HepG2 (cell line): ENCODE results near the gene WHAMM. TPM values are rescaled to one million over a fixed set of nuclear protein-coding genes. Genes with fewer than 3 reads are reported as not detected.

Source experiments
- ATAC-seq: fragments of 200-7000 bp; cut with Tn5 transposase; 3 replicates; pipeline ENCODE4 v1.9.1; 2020; ENCODE audit warnings: mild to moderate bottlenecking, moderate library complexity
- BruUV-seq: library from RNA; stranded (reverse); fragments of 400-500 nt; replicated peaks from 2 replicates; lab custom pipeline; 2021; lab: Mats Ljungman, UMichigan
- CTCF ChIA-PET: fragments of 300-600 bp; formaldehyde crosslinking; extraction: SDS; loops from one replicate; lab custom pipeline; 2021; ENCODE audit warnings: low total read pairs, inconsistent platforms, low intra/inter-chr PET ratio; lab: Yijun Ruan, JAX
- POLR2A ChIA-PET: fragments of 350-600 bp; sonication (Branson Sonifier 250); formaldehyde crosslinking; loops from one replicate; lab custom pipeline; 2020; ENCODE audit warnings: antibody characterized with exemption, inconsistent platforms; lab: Yijun Ruan, JAX
- DNase-seq: peaks from one replicate; pipeline ENCODE4 v3.0.0-alpha.2; 2015; ENCODE audit warnings: low spot score
- FAIRE-seq: peaks from 3 replicates; lab custom pipeline; 2011; peaks lifted over from hg19 to GRCh38; lab: Jason Lieb, UNC
- H2AFZ ChIP-seq: one replicate; pipeline ENCODE4 v1.6.1; 2011; ENCODE audit warnings: low read length, inconsistent platforms
- H3K27ac ChIP-seq: fragments of 300-600 bp; 3 replicates; pipeline ENCODE4 v1.8.0; 2011; ENCODE audit warnings: mixed run types, mild to moderate bottlenecking, mixed read lengths, low read length, inconsistent platforms; ENCODE audit not compliant: insufficient read depth; ENCODE audit errors: extremely low read length
- H3K27me3 ChIP-seq, 2 experiments: fragments of 200-600 bp in 1 of 2; 2 replicates in 1 of 2; 3 replicates in 1 of 2; pipeline versions ENCODE4 v1.6.0 to v1.8.0; 2011; ENCODE audit warnings: low read length in 2 of 2, mild to moderate bottlenecking in 2 of 2, moderate library complexity in 2 of 2, inconsistent platforms in 1 of 2; ENCODE audit not compliant: insufficient read depth in 2 of 2, control insufficient read depth in 1 of 2
- H3K36me3 ChIP-seq, 2 experiments: fragments of 200-600 bp in 1 of 2; replicated peaks in 1 of 2; 2 replicates in 1 of 2; 3 replicates in 1 of 2; pipeline versions ENCODE4 v1.5.1 to v1.8.0; 2011; ENCODE audit warnings: low read length in 2 of 2, inconsistent platforms in 1 of 2; ENCODE audit not compliant: insufficient read depth in 2 of 2, control insufficient read depth in 1 of 2
- H3K4me1 ChIP-seq: 2 replicates; pipeline ENCODE4 v1.5.1; 2012; ENCODE audit warnings: low read length, inconsistent platforms; ENCODE audit not compliant: insufficient read depth
- H3K4me2 ChIP-seq: 2 replicates; pipeline ENCODE4 v1.6.0; 2011; ENCODE audit warnings: low read depth, low read length, inconsistent platforms
- H3K4me3 ChIP-seq, 3 experiments: fragments of 200-600 bp in 1 of 3; sonication (generic), shearing (Covaris generic) in 1 of 3; replicated peaks in 1 of 3; 2 replicates each; pipeline ENCODE4 v1.5.1; 2011 to 2016; ENCODE audit warnings: low read length in 3 of 3, inconsistent platforms in 2 of 3, low read depth in 2 of 3, mild to moderate bottlenecking in 2 of 3, control low read depth in 1 of 3, mixed read lengths in 1 of 3; ENCODE audit not compliant: insufficient read depth in 1 of 3
- H3K79me2 ChIP-seq: one replicate; pipeline ENCODE4 v1.6.1; 2011; ENCODE audit warnings: low read length, inconsistent platforms; ENCODE audit not compliant: insufficient read depth
- H3K9ac ChIP-seq: 2 replicates; pipeline ENCODE4 v1.6.0; 2011; ENCODE audit warnings: mild to moderate bottlenecking, low read depth, low read length, inconsistent platforms; ENCODE audit not compliant: insufficient read depth
- H3K9me3 ChIP-seq: 2 replicates; pipeline ENCODE4 v1.5.1; 2012; ENCODE audit warnings: mild to moderate bottlenecking, low read length
- H4K20me1 ChIP-seq: 2 replicates; pipeline ENCODE4 v1.6.0; 2011; ENCODE audit warnings: inconsistent platforms, mild to moderate bottlenecking, low read length, moderate library complexity; ENCODE audit not compliant: insufficient read depth
- PHF21A ChIP-seq: sonication (generic); formaldehyde crosslinking; IDR thresholded peaks from 2 replicates; pipeline ENCODE4 v1.5.0; 2020; ENCODE audit warnings: mild to moderate bottlenecking, missing genetic modification reagents
- RELA ChIP-seq: sonication (generic); formaldehyde crosslinking; IDR thresholded peaks from 2 replicates; pipeline ENCODE4 v1.4.0; 2020; ENCODE audit warnings: missing genetic modification reagents
- SIN3A ChIP-seq: IDR thresholded peaks from 2 replicates; pipeline ENCODE4 v1.6.1; 2011; ENCODE audit warnings: low read depth, mild to moderate bottlenecking, control low read depth, low read length, borderline replicate concordance
- TFDP2 ChIP-seq: sonication (generic); formaldehyde crosslinking; IDR thresholded peaks from 2 replicates; pipeline ENCODE4 v1.4.0; 2020; ENCODE audit warnings: missing genetic modification reagents
- ZBTB2 ChIP-seq: sonication (generic); formaldehyde crosslinking; IDR thresholded peaks from 2 replicates; pipeline ENCODE4 v1.8.0; 2022; ENCODE audit warnings: low read depth, missing genetic modification reagents
- ZKSCAN5 ChIP-seq: sonication (generic); formaldehyde crosslinking; IDR thresholded peaks from 2 replicates; pipeline ENCODE4 v1.5.1; 2020; ENCODE audit warnings: mild to moderate bottlenecking, missing genetic modification reagents
- ZNF121 ChIP-seq: sonication (generic); formaldehyde crosslinking; IDR thresholded peaks from 2 replicates; pipeline ENCODE4 v1.5.0; 2020; ENCODE audit warnings: mild to moderate bottlenecking, missing genetic modification reagents
- ZNF205 ChIP-seq: IDR thresholded peaks from 2 replicates; pipeline ENCODE4 v1.6.1; 2018; ENCODE audit warnings: missing biosample characterization, missing genetic modification reagents
- ZNF207 ChIP-seq: fragments of 450-650 bp; IDR thresholded peaks from 2 replicates; pipeline ENCODE4 v1.6.1; 2016; ENCODE audit warnings: antibody characterized with exemption, borderline replicate concordance
- WGBS: methylation state at CpG from one replicate; pipeline ENCODE4 v1.1.6; 2017; ENCODE audit warnings: low lambda C conversion rate; 5-methylcytosine and 5-hydroxymethylcytosine counted together
- in situ Hi-C: cut with HindIII; loops from 2 replicates; pipeline ENCODE4 v1.10.0; 2017; ENCODE audit warnings: low pct_unique_long_range_greater_than_20kb; ENCODE audit not compliant: extremely low pct_ligation_motif_present
- intact Hi-C: fragments of 100-400 bp; cut with micrococcal nuclease; formaldehyde crosslinking; loops from one replicate; pipeline ENCODE4 v1.10.0; 2022; ENCODE audit not compliant: unreplicated experiment
- polyA plus RNA-seq, 8 experiments: library from polyadenylated mRNA; depleted of rRNA in 3 of 8; stranded (reverse) in 7 of 8; unstranded in 1 of 8; fragments of >200 nt; fragmentation: Illumina TruSeq in 4 of 8; extraction: Trizol in 4 of 8; gene quantifications; 2 replicates each; pipeline versions ENCODE4 v1.2.1 to v1.2.3, GENCODE V29; 2011 to 2016; ENCODE audit warnings: low read depth in 4 of 8, missing spikeins in 1 of 8, mixed read lengths in 1 of 8; ENCODE audit not compliant: insufficient read depth in 1 of 8
- total RNA-seq, 5 experiments: library from RNA; depleted of rRNA; stranded (reverse); fragments of >200 nt; fragmentation: Illumina TruSeq; extraction: Trizol; gene quantifications; 2 replicates each; pipeline ENCODE4 v1.2.3, GENCODE V29; 2016; ENCODE audit warnings: low read depth in 1 of 5

The WHAMM gene
- total and polyA plus RNA-seq, 2 of the 13 experiments (the other 11 are each of a cell fraction or from before 2014, with no cell fraction given), result 2.9 to 3.0 TPM

- ChIA-PET POLR2A (interaction anchor here (0.7 kb wide), 1 partner anchor 21 kb away, joined by 4 read pairs; no protein-coding TSS in a partner anchor), CTCF (no interaction called here)
- Histone ChIP-seq H3K27ac (no peak overlapping the region), H3K4me3 (no peak overlapping the region), H3K4me2 (no peak overlapping the region), H3K9me3 (no peaks in the 10 kb centered on the region), H3K27me3 (no peaks in the 10 kb centered on the region), H3K36me3 (no peaks in the 10 kb centered on the region), H3K9ac (no peak overlapping the region), H4K20me1 (no peaks in the 10 kb centered on the region), H3K4me1 (no peaks in the 10 kb centered on the region; the same call in 1 of the 2 replicates), H2AFZ (no peak overlapping the region), H3K79me2 (no peaks in the 10 kb centered on the region)
- WGBS, result 69% methylated on average over 2 of the region's 2 CpGs
- in situ Hi-C loops, result no loop called here
- FAIRE-seq, result no peak
- intact Hi-C loops, result no loop called here
- no peak for ATAC-seq
- DNase-seq, result no peak
- TF ChIP-seq ZKSCAN5 (CRISPR knock-in tag), result no peak
- TF ChIP-seq ZNF205 (CRISPR knock-in tag), result no peak
- no peak for TF ChIP-seq SIN3A
- no peak for TF ChIP-seq ZBTB2 (CRISPR knock-in tag)
- no TSS peak for BruUV-seq
Measured at GRCh38 chr15:82788496-82788895, 20.9 kb upstream of the WHAMM start.

- no peaks in the 10 kb centered on the region for H3K36me3 ChIP-seq
- ChIA-PET CTCF (no interaction called here), POLR2A (no interaction called here)
- DNase-seq (no peak), ATAC-seq (no peak), FAIRE-seq (no peak)
- no peak for TF ChIP-seq PHF21A (CRISPR knock-in tag)
- no peak for TF ChIP-seq TFDP2 (CRISPR knock-in tag)
- TF ChIP-seq ZNF207, result no peak
- TF ChIP-seq ZNF121 (CRISPR knock-in tag), result peak; percentile 40; the same call in 1 of the 2 replicates
- no peak for TF ChIP-seq RELA (CRISPR knock-in tag)
- H3K79me2 ChIP-seq, result no peaks in the 10 kb centered on the region
- no peaks in the 10 kb centered on the region for H4K20me1 ChIP-seq
- no peak overlapping the region for H3K9ac ChIP-seq
- H3K27me3 ChIP-seq, result no peaks in the 10 kb centered on the region
- H3K4me2 ChIP-seq, result no peak overlapping the region
- intact Hi-C loops (no loop called here), in situ Hi-C loops (no loop called here)
- H2AFZ ChIP-seq, result no peak overlapping the region
- BruUV-seq, result no TSS peak
- H3K27ac ChIP-seq, result no peak overlapping the region
- no peak overlapping the region for H3K4me3 ChIP-seq
- 33% methylated on average over 1 of the region's 1 CpG for WGBS
- no peaks in the 10 kb centered on the region; the same call in 1 of the 2 replicates for H3K4me1 ChIP-seq
- H3K9me3 ChIP-seq, result no peaks in the 10 kb centered on the region
Measured at GRCh38 chr15:82789491-82789890, 19.9 kb upstream of the WHAMM start.
